ENCODE data around the gene SYT5. TPM values are rescaled to one million over a fixed set of nuclear protein-coding genes. Genes with fewer than 3 reads are reported as not detected.

Gene SYT5
- total RNA-seq, 3 donors from 2014 or later (not counting 1 experiment from before 2014, with no cell fraction given): 4.9 to 6.1 (median 5.3) TPM

- Mint-ChIP-seq H3K27me3 (ENCODE audit: low read depth in 2 of 2) (peaks cover 26 to 38% of the 10 kb centered on the region in 2 donors), H3K4me3 (no peak overlapping the region), H3K27ac (no peak overlapping the region), H3K9me3 (no peaks in the 10 kb centered on the region), H3K4me1 (peaks cover 7 to 17% of the 10 kb centered on the region in 2 donors), H3K36me3 (no peaks in the 10 kb centered on the region)
- H3K27me3 ChIP-seq (ENCODE audit: control insufficient read depth, insufficient read depth, low read length): peaks cover 35% of the 10 kb centered on the region
- intact Hi-C loops (cut with micrococcal nuclease): loop anchor here (2.0 to 10.0 kb wide), 2 partner anchors 77 to 279 kb away; no protein-coding TSS in a partner anchor
- H3K4me3 ChIP-seq (ENCODE audit: low read length): no peak overlapping the region
- no peaks in the 10 kb centered on the region for H3K36me3 ChIP-seq (ENCODE audit: control insufficient read depth, insufficient read depth, low read length)
- no peak overlapping the region for H3K27ac ChIP-seq (ENCODE audit: low read length)
- no peak for TF ChIP-seq CTCF (IDR thresholded peaks at IDR 0.05)
- 32% methylated on average over 56 of the region's 61 CpGs for WGBS (ENCODE audit: insufficient coverage)
- ATAC-seq (no peak), DNase-seq (no peak)
- H3K4me1 ChIP-seq (ENCODE audit: control insufficient read depth, insufficient read depth, low read length): peaks cover 22% of the 10 kb centered on the region
- H3K9me3 ChIP-seq (ENCODE audit: control insufficient read depth, insufficient read depth, low read length): no peaks in the 10 kb centered on the region
These were observed 18.3 kb downstream of the SYT5 start for GRCh38 chr19:55161571-55162322.

GRCh38 chr19:55160986-55161365, 19.1 kb downstream of the SYT5 start:
- Mint-ChIP-seq H3K4me3 (no peak overlapping the region), H3K9me3 (no peaks in the 10 kb centered on the region), H3K27ac (peak overlapping the region in 1 of 2 donors; percentile 45), H3K36me3 (no peaks in the 10 kb centered on the region), H3K4me1 (peaks cover 0 to 16% of the 10 kb centered on the region in 2 donors), H3K27me3 (ENCODE audit: low read depth in 2 of 2) (peaks cover 18 to 35% of the 10 kb centered on the region in 2 donors)
- Histone ChIP-seq H3K27me3 (ENCODE audit: control insufficient read depth, insufficient read depth, low read length) (peaks cover 33% of the 10 kb centered on the region), H3K27ac (ENCODE audit: low read length) (no peak overlapping the region), H3K4me1 (ENCODE audit: control insufficient read depth, insufficient read depth, low read length) (peaks cover 22% of the 10 kb centered on the region), H3K4me3 (ENCODE audit: low read length) (no peak overlapping the region), H3K36me3 (ENCODE audit: control insufficient read depth, insufficient read depth, low read length) (no peaks in the 10 kb centered on the region), H3K9me3 (ENCODE audit: control insufficient read depth, insufficient read depth, low read length) (no peaks in the 10 kb centered on the region)
- ATAC-seq (no peak), DNase-seq (no peak)
- intact Hi-C loops (cut with micrococcal nuclease): loop anchor here (2.0 to 10.0 kb wide), 2 partner anchors 76 to 278 kb away; no protein-coding TSS in a partner anchor
- TF ChIP-seq CTCF (IDR thresholded peaks at IDR 0.05): no peak
- WGBS (ENCODE audit: insufficient coverage): 31% methylated on average over 32 of the region's 32 CpGs

GRCh38 chr19:55160128-55160985, 19.7 kb downstream of the SYT5 start:
- peak; percentile 89 for TF ChIP-seq CTCF (IDR thresholded peaks at IDR 0.05)
- Histone ChIP-seq H3K27ac (ENCODE audit: low read length) (no peak overlapping the region), H3K9me3 (ENCODE audit: control insufficient read depth, insufficient read depth, low read length) (no peaks in the 10 kb centered on the region), H3K27me3 (ENCODE audit: control insufficient read depth, insufficient read depth, low read length) (peaks cover 30% of the 10 kb centered on the region), H3K4me3 (ENCODE audit: low read length) (no peak overlapping the region), H3K36me3 (ENCODE audit: control insufficient read depth, insufficient read depth, low read length) (no peaks in the 10 kb centered on the region), H3K4me1 (ENCODE audit: control insufficient read depth, insufficient read depth, low read length) (peaks cover 22% of the 10 kb centered on the region)
- H3K4me1 Mint-ChIP-seq: peaks cover 0 to 18% of the 10 kb centered on the region in 2 donors
- intact Hi-C loops (cut with micrococcal nuclease): loop anchor here (2.0 to 10.0 kb wide), 2 partner anchors 76 to 278 kb away; no protein-coding TSS in a partner anchor
- H3K36me3 Mint-ChIP-seq: no peaks in the 10 kb centered on the region
- H3K9me3 Mint-ChIP-seq: no peaks in the 10 kb centered on the region
- WGBS (ENCODE audit: insufficient coverage): 5% methylated on average over 33 of the region's 33 CpGs
- peak overlapping the region in 1 of 2 donors; percentile 45 for H3K27ac Mint-ChIP-seq
- H3K4me3 Mint-ChIP-seq: peak overlapping the region; percentile 42
- H3K27me3 Mint-ChIP-seq (ENCODE audit: low read depth in 2 of 2): peaks cover 12 to 29% of the 10 kb centered on the region in 2 donors
- DNase-seq (peak; percentile 87 to 92), ATAC-seq (peak; percentile 97)
